Stimulated activated naive CD8-positive, alpha-beta T cell treated with anti-CD3 and anti-CD28 coated beads, Interleukin-15, Interleukin-2, amounts not matched to agents 100 U/mL and 50 U/mL, for 24 hours (primary cell): ENCODE measurements around the gene CRLF3.
"Not testable (repeated sequence)": the region's sequence is repeated elsewhere in the genome, so short reads cannot be mapped to it uniquely, and the experiment has no call there.

ENCODE experiments used
- ATAC-seq: fragments of 150-1000 bp; cut with Tn5 transposase; one replicate; pipeline ENCODE4 v1.10.0; 2021
- DNase-seq: peaks from one replicate; pipeline ENCODE4 v3.0.0; 2021

CRLF3 gene

GRCh38 chr17:30814236-30814635 is 10.3 kb downstream of the CRLF3 start:
- not testable (repeated sequence) for ATAC-seq, DNase-seq

GRCh38 chr17:30812218-30813177 is 12.0 kb downstream of the CRLF3 start:
- no peak for DNase-seq
- peak; percentile 47 for ATAC-seq

- ATAC-seq (no peak), DNase-seq (no peak)
These were observed 14.6 kb downstream of the CRLF3 start for GRCh38 chr17:30809867-30810266.

GRCh38 chr17:30808785-30809286 is 15.7 kb downstream of the CRLF3 start:
- DNase-seq (peak; percentile 27), ATAC-seq (peak; percentile 77)

GRCh38 chr17:30807896-30808295 is 16.6 kb downstream of the CRLF3 start:
- DNase-seq (no peak), ATAC-seq (no peak)

GRCh38 chr17:30805944-30806456 is 18.5 kb downstream of the CRLF3 start:
- ATAC-seq: no peak
- no peak for DNase-seq

GRCh38 chr17:30801671-30802070 is 22.8 kb downstream of the CRLF3 start:
- ATAC-seq (no peak), DNase-seq (no peak)

- DNase-seq (no peak), ATAC-seq (peak; percentile 96)
These were observed 28.5 kb downstream of the CRLF3 start for GRCh38 chr17:30796016-30796415.

GRCh38 chr17:30794372-30794771 is 30.1 kb downstream of the CRLF3 start:
- DNase-seq: no peak
- ATAC-seq: no peak

- ATAC-seq (no peak), DNase-seq (no peak)
These were observed 31.1 kb downstream of the CRLF3 start for GRCh38 chr17:30793282-30793977.

- DNase-seq: no peak
- no peak for ATAC-seq
These were observed 34.2 kb downstream of the CRLF3 start for GRCh38 chr17:30790279-30790678.

- ATAC-seq (no peak), DNase-seq (no peak)
These were observed 35.6 kb downstream of the CRLF3 start for GRCh38 chr17:30788918-30789317.

GRCh38 chr17:30782206-30782605 is 42.3 kb downstream of the CRLF3 start:
- ATAC-seq (no peak), DNase-seq (no peak)

- ATAC-seq (peak; percentile 80), DNase-seq (peak; percentile 22)
These were observed 44.1 kb downstream of the CRLF3 start for GRCh38 chr17:30780343-30780742.

GRCh38 chr17:30768771-30769170 is 55.7 kb downstream of the CRLF3 start:
- ATAC-seq, DNase-seq: not testable (repeated sequence)

GRCh38 chr17:30767641-30768404 is 56.7 kb downstream of the CRLF3 start:
- peak; percentile 55 for ATAC-seq
- DNase-seq: not testable (repeated sequence)

- DNase-seq: no peak
- no peak for ATAC-seq
These were observed 63.4 kb downstream of the CRLF3 start for GRCh38 chr17:30761060-30761459.

- not testable (repeated sequence) for DNase-seq, ATAC-seq
These were observed 71.2 kb downstream of the CRLF3 start for GRCh38 chr17:30753291-30753690.

GRCh38 chr17:30750982-30751381 is 73.5 kb downstream of the CRLF3 start:
- not testable (repeated sequence) for ATAC-seq, DNase-seq

- DNase-seq, ATAC-seq: not testable (repeated sequence)
These were observed 76.9 kb downstream of the CRLF3 start for GRCh38 chr17:30747621-30748020.

GRCh38 chr17:30742669-30743068 is 81.8 kb downstream of the CRLF3 start:
- not testable (repeated sequence) for DNase-seq, ATAC-seq

- not testable (repeated sequence) for ATAC-seq
These were observed 88.1 kb downstream of the CRLF3 start for GRCh38 chr17:30736371-30736770.

More at GRCh38 chr17:30736371-30736770, 88.1 kb downstream of the CRLF3 start:
- DNase-seq: not testable (repeated sequence)
